A549 treated with CORT108297 at 1 μM for 4 hours (cell line): ENCODE data around the gene CAPNS2. TPM values are rescaled to one million over a fixed set of nuclear protein-coding genes. Genes with fewer than 3 reads are reported as not detected.

Experiments
- total RNA-seq: library from RNA; stranded (reverse); fragments of 200-300 nt; extraction: Qiagen RNA extraction; gene quantifications from 5 replicates; pipeline ENCODE4 v1.2.3, GENCODE V29; 2022

Gene CAPNS2
- not detected in 5 replicates for total RNA-seq

DNA sequence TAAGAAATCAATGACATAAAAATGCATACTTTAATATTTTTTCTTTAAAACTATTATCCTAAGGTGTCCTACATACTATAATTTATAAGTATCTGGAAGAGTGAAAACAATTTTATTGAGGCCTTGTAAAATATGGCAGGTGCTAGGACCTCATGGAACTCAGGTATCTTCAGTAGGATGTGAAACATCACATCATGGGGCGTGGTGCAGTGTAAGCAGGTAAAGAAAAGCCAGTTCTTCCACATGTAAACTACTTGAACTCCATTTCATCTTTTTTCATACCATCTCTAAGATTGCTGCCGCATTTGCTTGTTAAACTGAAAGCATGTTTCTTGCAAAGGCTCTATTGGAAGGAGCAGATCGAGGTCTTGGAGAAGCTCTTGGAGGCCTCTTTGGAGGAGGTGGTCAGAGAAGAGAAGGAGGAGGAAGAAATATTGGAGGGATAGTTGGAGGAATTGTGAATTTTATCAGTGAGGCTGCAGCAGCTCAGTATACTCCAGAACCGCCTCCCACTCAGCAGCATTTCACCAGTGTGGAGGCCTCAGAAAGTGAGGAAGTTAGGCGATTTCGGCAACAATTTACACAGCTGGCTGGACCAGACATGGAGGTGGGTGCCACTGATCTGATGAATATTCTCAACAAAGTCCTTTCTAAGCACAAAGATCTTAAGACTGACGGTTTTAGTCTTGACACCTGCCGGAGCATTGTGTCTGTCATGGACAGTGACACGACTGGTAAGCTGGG is at the start of gene CAPNS2:
CAPNS2 (plus strand) TSS at position 253 of the 744 bp plus-strand sequence; CDS start at position 326, 73 bp downstream.

Other genes with a start within 250 kb of the CAPNS2 start
- gene IRX6, start 242.5 kb upstream of the CAPNS2 start, total RNA-seq: 0.02 TPM in 1 of 5 replicates, not detected in the others
- gene MMP2, start 87.5 kb upstream of the CAPNS2 start, total RNA-seq: 7.7 to 13.9 TPM (median 10.4 TPM) in 5 replicates
- 4.7 to 6.3 TPM (median 5.7 TPM) in 5 replicates for gene LPCAT2, start 57.6 kb upstream of the CAPNS2 start, total RNA-seq
- gene SLC6A2, start 89.3 kb downstream of the CAPNS2 start, total RNA-seq: 0.03 to 0.08 TPM (median 0.04 TPM) in 3 of 5 replicates, not detected in the others